HG03520 (cell line): ENCODE results near the gene PUDP.

Experiments used
- ATAC-seq: cut with Tn5 transposase; IDR thresholded peaks from one replicate; pipeline ENCODE4 v1.9.1; 2021; ENCODE audit warnings: mild to moderate bottlenecking, moderate library complexity; ENCODE audit not compliant: unreplicated experiment

PUDP gene

DNA sequence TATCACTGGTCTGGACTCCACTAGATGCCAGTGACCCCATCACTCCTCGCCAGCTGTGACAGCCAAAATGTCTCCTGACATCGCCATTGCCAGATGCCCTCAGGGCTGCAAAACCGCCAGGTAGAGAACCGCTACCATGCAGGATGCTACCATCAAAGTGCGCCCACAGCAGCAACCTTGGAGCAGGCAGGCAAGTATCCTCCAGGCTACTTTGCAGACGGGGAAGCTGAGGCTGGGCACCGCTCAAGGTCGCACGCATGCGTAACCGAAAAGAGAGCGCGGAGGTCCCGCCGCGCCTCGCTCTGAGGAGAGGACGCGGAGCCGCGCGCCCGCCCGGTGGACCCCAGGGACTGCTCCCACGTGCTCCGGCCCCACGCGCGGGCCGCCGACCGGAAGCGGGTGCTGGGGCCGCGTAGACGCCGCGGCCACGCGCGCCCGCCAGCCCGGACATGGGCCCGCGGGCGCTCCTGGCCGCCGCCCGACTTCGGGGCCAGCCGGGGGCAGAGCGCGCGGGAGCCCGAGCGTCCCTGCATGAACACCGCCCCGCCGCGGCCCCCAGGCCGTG lies 458 bp downstream of the PUDP start, which contains the start of gene STS:
STS (plus strand) TSS at position 300 of the 565 bp plus-strand sequence. CDS start 105,488 bp downstream, outside the sequence.
- peak; percentile 30 for ATAC-seq

- ATAC-seq, result peak; percentile 6
Measured at GRCh38 chrX:7146703-7147412, 1.1 kb downstream of the PUDP start.

GRCh38 chrX:7146020-7146702 lies 1.8 kb downstream of the PUDP start:
- ATAC-seq, result no peak

- ATAC-seq, result no peak
Measured at GRCh38 chrX:7145454-7145853, 2.5 kb downstream of the PUDP start.

GRCh38 chrX:7143941-7144525 lies 3.9 kb downstream of the PUDP start:
- ATAC-seq, result no peak

DNA sequence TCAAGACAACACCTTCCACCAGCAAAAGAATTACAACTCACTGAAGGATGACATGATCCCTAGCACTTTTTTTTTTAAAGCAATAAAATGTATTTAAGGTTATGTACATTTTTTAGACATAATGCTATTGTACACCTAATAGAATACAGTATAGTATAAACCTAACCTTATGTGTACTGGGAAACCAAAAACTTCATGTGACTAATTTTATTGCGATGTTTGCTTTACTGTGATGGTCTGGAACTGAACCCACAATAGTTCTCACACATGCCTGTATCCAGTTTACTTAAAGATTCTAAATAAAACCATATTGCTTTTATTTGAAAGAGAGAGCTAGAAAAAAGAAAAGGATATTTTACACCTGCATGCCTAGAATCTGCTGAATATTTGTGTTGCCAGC lies 4.9 kb downstream of the PUDP start:
- ATAC-seq, result no peak

DNA sequence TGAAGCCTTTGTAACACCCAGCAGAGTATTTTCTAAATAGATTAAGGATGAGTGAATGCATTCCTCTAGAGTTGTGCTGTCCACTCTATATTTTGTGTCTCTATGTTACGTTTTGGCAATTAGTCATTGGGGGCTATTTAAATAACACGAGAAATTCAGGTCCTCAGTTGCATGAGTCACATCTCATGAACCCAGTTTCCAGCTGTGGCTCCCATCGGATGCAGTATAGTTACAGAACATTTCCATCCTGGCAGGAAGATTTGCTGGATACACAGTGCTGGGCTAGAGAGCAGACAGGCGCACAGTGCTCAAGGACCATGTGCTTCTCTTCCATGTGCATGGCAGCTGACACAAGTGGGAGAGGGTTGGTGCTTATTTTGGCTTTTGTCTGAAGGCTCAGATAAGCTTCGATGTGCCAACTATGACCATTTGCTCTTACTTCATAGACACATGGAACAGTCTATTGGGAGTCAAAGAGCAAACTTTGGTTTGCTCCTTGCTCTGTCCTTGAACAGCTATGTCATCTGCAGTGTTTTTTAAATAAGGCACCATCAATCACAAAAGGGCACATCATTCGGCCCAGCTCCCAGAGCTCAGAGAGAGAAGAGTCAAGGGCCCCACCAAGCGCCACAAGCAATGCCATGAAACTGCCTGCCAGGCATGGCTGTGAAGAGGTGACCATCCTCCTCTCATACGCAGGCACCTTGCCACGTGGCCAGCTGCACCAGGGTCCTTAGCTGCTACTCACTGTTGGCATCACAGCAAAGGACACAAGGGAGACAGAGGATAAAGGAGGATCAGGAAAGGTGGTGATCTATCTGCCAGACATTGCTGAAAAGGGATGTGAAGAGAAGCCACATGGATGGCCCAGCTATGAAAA lies 8.5 kb downstream of the PUDP start:
- ATAC-seq, result no peak

DNA sequence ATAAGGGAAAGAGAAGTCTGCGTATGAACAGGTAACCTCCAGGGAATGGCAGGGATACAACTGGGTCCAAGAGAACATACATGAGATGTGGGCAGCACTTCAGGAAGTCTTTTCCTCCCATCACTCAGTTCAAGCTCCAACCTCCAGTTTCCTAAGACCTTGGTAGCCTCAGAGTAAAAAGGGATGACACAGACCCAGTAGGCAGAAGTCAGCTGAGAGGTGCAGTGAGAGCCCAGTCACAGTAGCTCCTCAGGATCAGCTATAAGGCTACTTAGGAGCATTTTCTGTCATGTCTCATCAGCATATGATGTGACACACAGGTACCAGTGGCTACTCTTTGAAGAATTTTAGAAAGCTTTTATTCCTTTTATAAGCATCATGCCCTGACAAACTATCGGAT lies 13.0 kb downstream of the PUDP start:
- no peak for ATAC-seq

GRCh38 chrX:7133050-7133440 lies 14.9 kb downstream of the PUDP start:
- ATAC-seq, result no peak

- ATAC-seq, result peak; percentile 89
Measured at GRCh38 chrX:7132335-7133049, 15.5 kb downstream of the PUDP start.

GRCh38 chrX:7131621-7132020 lies 16.3 kb downstream of the PUDP start:
- no peak for ATAC-seq

- ATAC-seq, result no peak
Measured at GRCh38 chrX:7127056-7127455, 20.9 kb downstream of the PUDP start.

DNA sequence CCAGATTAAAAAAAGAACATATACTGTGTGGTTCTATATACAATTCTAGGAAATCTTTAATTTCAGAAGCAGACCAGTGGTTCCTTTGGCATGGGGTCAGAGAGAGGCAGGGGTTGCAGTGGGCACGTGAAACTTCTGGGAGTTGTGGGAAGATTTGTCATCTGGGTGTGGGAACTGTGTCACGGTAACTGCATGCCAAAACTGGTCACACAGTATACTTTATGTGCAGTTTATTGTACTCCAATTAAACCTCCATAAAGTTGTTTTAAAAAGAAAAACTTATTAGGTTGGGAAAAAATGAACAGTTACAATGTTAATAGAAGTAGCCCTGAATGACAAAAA lies 27.1 kb downstream of the PUDP start:
- no peak for ATAC-seq

DNA sequence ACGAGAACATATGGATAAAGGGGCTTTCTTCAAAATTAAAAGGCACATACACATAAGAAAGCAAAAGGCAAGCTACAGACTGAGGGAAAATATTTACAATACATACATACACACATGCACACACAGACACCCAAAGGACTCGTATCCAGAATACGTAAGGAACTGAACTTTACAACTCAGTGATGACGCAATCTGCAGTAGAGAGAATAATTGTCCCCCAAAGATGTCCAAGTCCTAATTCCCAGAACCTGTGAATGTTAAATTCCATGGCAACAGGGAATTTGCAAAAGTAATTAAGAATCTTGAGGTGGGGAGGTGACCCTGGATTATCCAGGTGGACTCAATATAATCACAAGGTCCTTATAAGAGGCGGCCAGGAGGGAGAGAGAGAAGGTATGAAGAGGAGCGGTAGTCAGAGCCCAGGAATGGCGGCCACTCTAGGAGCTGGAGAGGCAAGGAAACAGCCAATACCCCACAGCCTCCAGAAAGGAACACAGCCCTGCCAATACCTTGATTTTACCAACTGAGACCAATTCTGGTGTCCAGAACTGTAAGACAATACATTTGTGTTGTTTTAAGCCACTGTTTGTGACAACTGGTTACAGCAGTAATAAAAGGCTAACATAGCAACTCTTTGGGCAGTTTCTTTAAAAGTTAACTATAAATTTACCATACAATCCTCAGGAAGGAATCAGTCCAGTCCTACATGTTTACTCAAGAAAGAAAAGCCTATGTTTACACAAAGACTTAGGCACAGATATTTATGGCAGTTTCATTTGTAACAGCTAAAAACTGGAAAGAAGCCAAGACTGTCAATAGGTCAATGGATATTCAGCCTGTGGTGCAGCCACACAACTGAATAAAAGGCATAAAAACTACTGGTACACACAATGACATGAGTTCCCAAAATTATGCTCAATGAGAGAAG lies 27.7 kb downstream of the PUDP start:
- ATAC-seq, result no peak

- ATAC-seq, result no peak
Measured at GRCh38 chrX:7117587-7117986, 30.4 kb downstream of the PUDP start.

DNA sequence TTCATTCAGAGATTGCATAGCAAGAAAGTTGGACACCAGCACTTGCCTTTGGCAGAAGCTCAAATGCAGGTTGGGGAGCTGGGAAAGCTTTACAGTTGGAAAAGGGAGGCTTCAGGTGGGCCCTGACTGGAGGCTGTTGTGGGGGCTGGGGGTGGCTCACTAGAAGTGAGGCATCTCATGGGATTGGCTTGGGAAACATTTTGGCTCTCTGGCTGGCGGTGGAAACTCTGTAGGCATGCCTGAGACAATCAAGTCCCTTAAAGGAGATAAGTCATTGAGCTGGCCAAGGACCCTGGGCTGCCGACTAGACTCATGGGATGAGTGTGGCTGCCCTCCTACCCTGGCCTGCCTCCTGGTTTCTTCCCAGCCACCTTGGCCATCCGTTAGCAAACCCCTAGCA lies 31.9 kb downstream of the PUDP start:
- no peak for ATAC-seq

- peak; percentile 54 for ATAC-seq
Measured at GRCh38 chrX:7115557-7115956, 32.4 kb downstream of the PUDP start.

- ATAC-seq, result no peak
Measured at GRCh38 chrX:7112071-7112470, 35.9 kb downstream of the PUDP start.

- ATAC-seq, result no peak
Measured at GRCh38 chrX:7111518-7111917, 36.4 kb downstream of the PUDP start.
